B cell (primary cell): ENCODE data around the gene CD274. TPM values are rescaled to one million over a fixed set of nuclear protein-coding genes. Genes with fewer than 3 reads are reported as not detected.

Experiments
- ATAC-seq: fragments of 200-7000 bp; cut with Tn5 transposase; one replicate; pipeline ENCODE4 v1.10.0; 2021; ENCODE audit warnings: low read depth, mild to moderate bottlenecking, moderate number of reproducible peaks, moderate library complexity
- CTCF ChIA-PET: fragments of 350-600 bp; sonication (Branson Sonifier 250); formaldehyde crosslinking; loops from one replicate; lab custom pipeline; 2021; ENCODE audit warnings: antibody characterized with exemption, inconsistent platforms; lab: Charles Lee
- POLR2A ChIA-PET: fragments of 350-600 bp; sonication (Branson Sonifier 250); formaldehyde crosslinking; loops from one replicate; lab custom pipeline; 2021; ENCODE audit warnings: antibody characterized with exemption; lab: Charles Lee
- DNase-seq: peaks from one replicate; pipeline ENCODE4 v3.0.0; 2013
- H2AFZ ChIP-seq: 2 replicates; pipeline ENCODE4 v1.6.1; 2012; ENCODE audit warnings: mild to moderate bottlenecking, low read depth, low read length; ENCODE audit not compliant: insufficient read depth, poor library complexity, severe bottlenecking
- H3K27ac ChIP-seq, 2 donors: 1 replicate in 1 of 2; 2 replicates in 1 of 2; pipeline ENCODE4 v1.5.1; 2012 to 2013; ENCODE audit warnings: low read length in 2 of 2, mild to moderate bottlenecking in 2 of 2, moderate library complexity in 1 of 2
- H3K27me3 ChIP-seq, 4 experiments: fragments of 200-600 bp in 1 of 4; sonication (generic) in 1 of 4; replicated peaks in 1 of 4; 1 replicate in 2 of 4; 2 replicates in 2 of 4; pipeline versions ENCODE4 v1.6.1 to v1.7.0; 2013 to 2016; ENCODE audit warnings: low read length in 3 of 4, mild to moderate bottlenecking in 2 of 4, mixed read lengths in 1 of 4, moderate library complexity in 1 of 4; ENCODE audit not compliant: insufficient read depth in 4 of 4, control insufficient read depth in 3 of 4; ENCODE audit errors: control extremely low read depth in 1 of 4
- H3K36me3 ChIP-seq, 2 experiments: replicated peaks in 1 of 2; 1 replicate in 1 of 2; 2 replicates in 1 of 2; pipeline versions ENCODE4 v1.6.1 to v1.7.1; 2013; ENCODE audit warnings: low read length in 1 of 2; ENCODE audit not compliant: insufficient read depth in 2 of 2, control insufficient read depth in 1 of 2; ENCODE audit errors: control extremely low read depth in 1 of 2, extremely low read depth in 1 of 2
- H3K4me1 ChIP-seq, 2 donors: fragments of 200-600 bp in 1 of 2; sonication (generic) in 1 of 2; 1 replicate in 1 of 2; 2 replicates in 1 of 2; pipeline versions ENCODE4 v1.5.1 to v1.6.1; 2013 to 2017; ENCODE audit warnings: low read length in 2 of 2; ENCODE audit not compliant: control insufficient read depth in 2 of 2, insufficient read depth in 2 of 2
- H3K4me2 ChIP-seq: replicated peaks from 2 replicates; pipeline ENCODE3; 2012; ENCODE audit warnings: mild to moderate bottlenecking, low read depth, low read length; ENCODE audit not compliant: poor library complexity, severe bottlenecking
- H3K4me3 ChIP-seq, 5 experiments: fragments of 200-600 bp in 1 of 5; sonication (generic) in 1 of 5; 1 replicate in 3 of 5; 2 replicates in 2 of 5; pipeline versions ENCODE4 v1.5.1 to v1.7.0; 2011 to 2016; ENCODE audit warnings: low read length in 4 of 5, mild to moderate bottlenecking in 4 of 5, low read depth in 2 of 5, control low read depth in 1 of 5, moderate library complexity in 1 of 5; ENCODE audit not compliant: insufficient read depth in 1 of 5; ENCODE audit errors: control extremely low read depth in 1 of 5, extremely low read depth in 1 of 5
- H3K79me2 ChIP-seq: fragments of 200-600 bp; sonication (generic); one replicate; pipeline ENCODE4 v1.6.0; 2016; ENCODE audit warnings: low read length; ENCODE audit not compliant: control insufficient read depth, insufficient read depth
- H3K9ac ChIP-seq: fragments of 200-600 bp; sonication (generic); 2 replicates; pipeline ENCODE4 v1.6.1; 2017; ENCODE audit warnings: mild to moderate bottlenecking, low read length, moderate library complexity
- H3K9me3 ChIP-seq, 3 donors: one replicate each; pipeline versions ENCODE4 v1.6.1 to v1.7.1; 2013; ENCODE audit warnings: low read length in 2 of 3; ENCODE audit not compliant: control insufficient read depth in 2 of 3, insufficient read depth in 1 of 3; ENCODE audit errors: control extremely low read depth in 1 of 3
- H4K20me1 ChIP-seq: 2 replicates; pipeline ENCODE4 v1.6.0; 2012; ENCODE audit warnings: mild to moderate bottlenecking, low read length; ENCODE audit not compliant: insufficient read depth, control insufficient read depth, poor library complexity, severe bottlenecking
- H3K27ac Mint-ChIP-seq: one replicate; pipeline ENCODE4 v1.8.0; 2021; ENCODE audit warnings: mixed read lengths
- H3K27me3 Mint-ChIP-seq: one replicate; pipeline ENCODE4 v1.8.0; 2021; ENCODE audit warnings: mixed read lengths
- H3K4me1 Mint-ChIP-seq: one replicate; pipeline ENCODE4 v1.8.0; 2021; ENCODE audit warnings: mixed read lengths
- H3K4me3 Mint-ChIP-seq: one replicate; pipeline ENCODE4 v1.8.0; 2021; ENCODE audit warnings: mixed read lengths
- H3K9me3 Mint-ChIP-seq: one replicate; pipeline ENCODE4 v1.8.0; 2022; ENCODE audit warnings: mixed read lengths; ENCODE audit not compliant: insufficient read depth
- CTCF ChIP-seq: fragments of 200-600 bp; IDR thresholded peaks from one replicate; pipeline ENCODE4 v1.8.0; 2022; ENCODE audit warnings: antibody characterized with exemption, mild to moderate bottlenecking
- EZH2 ChIP-seq: IDR thresholded peaks from 2 replicates; pipeline ENCODE4 v1.6.1; 2012; ENCODE audit warnings: borderline replicate concordance, low read depth, mild to moderate bottlenecking, moderate library complexity, low read length; ENCODE audit not compliant: insufficient read depth, poor library complexity, severe bottlenecking
- WGBS: methylation state at CpG from one replicate; pipeline ENCODE4 v1.1.5; 2013; ENCODE audit warnings: missing lambda C conversion rate; ENCODE audit not compliant: insufficient coverage; 5-methylcytosine and 5-hydroxymethylcytosine counted together
- intact Hi-C: fragments of 100-400 bp; cut with micrococcal nuclease; formaldehyde crosslinking; loops from one replicate; pipeline ENCODE4 v1.10.0; 2022
- polyA plus RNA-seq: library from polyadenylated mRNA; depleted of rRNA; stranded (reverse); fragments of >200 nt; gene quantifications from 2 replicates; pipeline ENCODE4 v1.2.3, GENCODE V29; 2012
- total RNA-seq, 2 donors: library from RNA; stranded (reverse); fragments of 120-200 nt in 1 of 2; gene quantifications; 1 replicate in 1 of 2; 2 replicates in 1 of 2; pipeline versions ENCODE4 v1.2.3 to v1.2.4, GENCODE V29; 2013 to 2022

The CD274 gene
- total and polyA plus RNA-seq, 2 donors (not counting 1 experiment from before 2014, with no cell fraction given), result 1.4 to 7.0 TPM

- H3K4me1 Mint-ChIP-seq, result peaks cover 42% of the 10 kb centered on the region
- ATAC-seq (no peak), DNase-seq (no peak)
- Histone ChIP-seq H4K20me1 (no peaks in the 10 kb centered on the region), H3K4me3 (no peak overlapping the region), H3K27ac (no peak overlapping the region), H3K36me3 (no peaks in the 10 kb centered on the region), H3K4me1 (peaks cover 21 to 26% of the 10 kb centered on the region in 2 donors), H3K4me2 (no peak overlapping the region), H3K9me3 (no peaks in the 10 kb centered on the region), H2AFZ (no peak overlapping the region), H3K9ac (peak overlapping the region; percentile 71), H3K79me2 (no peaks in the 10 kb centered on the region), H3K27me3 (no peaks in the 10 kb centered on the region)
- no peaks in the 10 kb centered on the region for H3K27me3 Mint-ChIP-seq
- H3K9me3 Mint-ChIP-seq, result no peaks in the 10 kb centered on the region
- no CpG with 5 or more reads among the region's 5 CpGs for WGBS
- peak overlapping the region; percentile 83 for H3K4me3 Mint-ChIP-seq
- CTCF ChIA-PET, result interaction anchor here (0.7 to 4.0 kb wide), 10 partner anchors 10 to 384 kb away, joined by 3 to 54 read pairs (median 25); partner anchors contain the start of genes ERMP1, INSL6, PLGRKT and RIC1
- POLR2A ChIA-PET, result interaction anchor here (0.7 to 2.1 kb wide), 2 partner anchors 10 to 171 kb away, joined by 3 to 28 read pairs; partner anchors contain the start of gene PLGRKT
- intact Hi-C loops, result loop anchor here (10.0 kb wide), 1 partner anchor 114 kb away; the partner anchor contains the start of gene RLN1
- TF ChIP-seq CTCF (no peak), EZH2 (no peak)
- H3K27ac Mint-ChIP-seq, result peak overlapping the region; percentile 94
These were observed 1.6 kb upstream of the CD274 start for GRCh38 chr9:5448461-5449435.
